Heart left ventricle (tissue), 13 donors: ENCODE measurements around the gene LMBR1.

ENCODE experiments used
- POLR2A ChIP-seq, 2 donors: fragments of 450-650 bp; IDR thresholded peaks; one replicate each; pipeline ENCODE4 v1.6.1; 2017; ENCODE audit warnings: antibody characterized with exemption in 2 of 2, mild to moderate bottlenecking in 2 of 2, moderate library complexity in 2 of 2
- TF ChIP-seq, protein P1 (sequence below), 12 donors: fragments of 200-600 bp; sonication (generic) in 4 of 12; IDR thresholded peaks; one replicate each; pipeline versions ENCODE4 v1.5.0 to v1.8.0; 2018 to 2022; ENCODE audit warnings: antibody characterized with exemption in 12 of 12, mild to moderate bottlenecking in 5 of 12
- donor health status: ischemic (EF 13 %, LVEDD 7.1; RV severe dilation, severe dysfunction).
- donor health status: DM: no; HTN: yes; CAD: no.
- donor health status: DM: no; HTN: no; CAD: no.
- donor health status: ischemic (EF 25% LVEDD 6.9; RV normal size, moderate dysfunction).
- donor health status: ischemic (EF 25% LVEDD 5.7; RV mildly dilated, moderate dysfunction).
- donor health status: ischemic (EF 35%, LVEDD 5.7; RV mildly dilated, moderate dysfunction).
- donor health status: nonischemic (EF 11% LVEDD 7.7; RV severe dilation, severe dysfunction).
- donor health status: DM: yes; HTN: yes; CAD: no.
- donor health status: PGD.
- donor health status: ischemic (EF 29% LVEDD 5.4; RV normal size, mild dysfunction).
- donor health status: nonischemic (EF 23%, LVEDD 6.1; RV moderate dilation, normal function).

- TF ChIP-seq, protein P1, sequence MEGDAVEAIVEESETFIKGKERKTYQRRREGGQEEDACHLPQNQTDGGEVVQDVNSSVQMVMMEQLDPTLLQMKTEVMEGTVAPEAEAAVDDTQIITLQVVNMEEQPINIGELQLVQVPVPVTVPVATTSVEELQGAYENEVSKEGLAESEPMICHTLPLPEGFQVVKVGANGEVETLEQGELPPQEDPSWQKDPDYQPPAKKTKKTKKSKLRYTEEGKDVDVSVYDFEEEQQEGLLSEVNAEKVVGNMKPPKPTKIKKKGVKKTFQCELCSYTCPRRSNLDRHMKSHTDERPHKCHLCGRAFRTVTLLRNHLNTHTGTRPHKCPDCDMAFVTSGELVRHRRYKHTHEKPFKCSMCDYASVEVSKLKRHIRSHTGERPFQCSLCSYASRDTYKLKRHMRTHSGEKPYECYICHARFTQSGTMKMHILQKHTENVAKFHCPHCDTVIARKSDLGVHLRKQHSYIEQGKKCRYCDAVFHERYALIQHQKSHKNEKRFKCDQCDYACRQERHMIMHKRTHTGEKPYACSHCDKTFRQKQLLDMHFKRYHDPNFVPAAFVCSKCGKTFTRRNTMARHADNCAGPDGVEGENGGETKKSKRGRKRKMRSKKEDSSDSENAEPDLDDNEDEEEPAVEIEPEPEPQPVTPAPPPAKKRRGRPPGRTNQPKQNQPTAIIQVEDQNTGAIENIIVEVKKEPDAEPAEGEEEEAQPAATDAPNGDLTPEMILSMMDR (IDR thresholded peaks at IDR 0.05) = no peak
- TF ChIP-seq POLR2A (IDR thresholded peaks at IDR 0.05) = no peak
Measured at GRCh38 chr7:156832195-156832877, 60.6 kb downstream of the LMBR1 start.
